Cardiac fibroblast (primary cell): ENCODE measurements around the gene SLC35F3.

Source experiments
- DNase-seq, 2 donors: peaks; one replicate each; pipeline versions ENCODE4 v3.0.0 to v3.0.0-alpha.2; 2010; ENCODE audit warnings: low read depth in 2 of 2
- H3K4me3 ChIP-seq, 2 donors: replicated peaks in 1 of 2; 1 replicate in 1 of 2; 2 replicates in 1 of 2; pipeline ENCODE4 v1.5.1; 2011; ENCODE audit warnings: low read depth in 2 of 2, low read length in 2 of 2, mild to moderate bottlenecking in 2 of 2, moderate library complexity in 1 of 2
- CTCF ChIP-seq: IDR thresholded peaks from one replicate; pipeline ENCODE4 v1.5.1; 2011; ENCODE audit warnings: low read depth, mild to moderate bottlenecking, low read length, inconsistent platforms

SLC35F3 gene

DNA sequence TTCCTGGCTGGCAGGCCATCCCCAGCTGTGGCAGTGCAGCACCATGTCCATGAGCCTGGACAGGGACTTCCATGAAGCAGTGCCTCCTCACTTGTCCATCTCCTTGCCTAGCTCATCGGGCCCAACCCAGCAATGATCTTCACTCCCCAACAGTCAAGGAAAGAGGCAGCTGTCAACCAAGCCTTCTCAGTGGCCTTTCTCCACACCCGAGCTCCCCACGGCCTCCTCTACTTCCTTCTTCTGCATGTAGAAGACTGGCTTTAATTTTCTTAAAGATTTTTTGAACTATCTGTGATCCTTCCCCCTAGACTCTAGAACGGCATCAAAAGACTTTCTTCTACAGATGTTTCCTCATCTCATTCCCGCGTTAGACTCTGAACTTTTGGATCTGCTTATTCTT is 403.2 kb downstream of the SLC35F3 start:
- DNase-seq = no peak
- no peak for TF ChIP-seq CTCF

DNA sequence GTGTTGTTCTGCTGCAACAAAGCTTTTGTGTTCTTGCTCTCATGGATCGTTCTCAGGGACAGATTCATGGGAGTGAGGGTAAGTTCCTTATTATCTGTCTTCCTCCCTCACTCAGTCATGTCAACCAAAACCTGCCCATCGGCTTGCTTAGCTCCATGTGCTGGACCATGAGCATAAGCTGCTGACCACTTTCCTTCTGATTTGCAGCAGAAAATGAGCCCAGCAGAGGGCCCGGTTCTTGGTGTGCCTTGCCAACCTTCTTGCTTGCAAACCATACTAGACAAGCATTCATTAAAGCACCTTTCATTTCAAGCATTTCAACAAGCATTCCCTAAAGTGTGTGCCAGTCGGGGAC is 404.7 kb downstream of the SLC35F3 start:
- no peak overlapping the region for H3K4me3 ChIP-seq
- no peak for DNase-seq
- no peak for TF ChIP-seq CTCF

More for the DNA sequence above, 403.2 kb downstream of the SLC35F3 start:
- H3K4me3 ChIP-seq = no peak overlapping the region

DNA sequence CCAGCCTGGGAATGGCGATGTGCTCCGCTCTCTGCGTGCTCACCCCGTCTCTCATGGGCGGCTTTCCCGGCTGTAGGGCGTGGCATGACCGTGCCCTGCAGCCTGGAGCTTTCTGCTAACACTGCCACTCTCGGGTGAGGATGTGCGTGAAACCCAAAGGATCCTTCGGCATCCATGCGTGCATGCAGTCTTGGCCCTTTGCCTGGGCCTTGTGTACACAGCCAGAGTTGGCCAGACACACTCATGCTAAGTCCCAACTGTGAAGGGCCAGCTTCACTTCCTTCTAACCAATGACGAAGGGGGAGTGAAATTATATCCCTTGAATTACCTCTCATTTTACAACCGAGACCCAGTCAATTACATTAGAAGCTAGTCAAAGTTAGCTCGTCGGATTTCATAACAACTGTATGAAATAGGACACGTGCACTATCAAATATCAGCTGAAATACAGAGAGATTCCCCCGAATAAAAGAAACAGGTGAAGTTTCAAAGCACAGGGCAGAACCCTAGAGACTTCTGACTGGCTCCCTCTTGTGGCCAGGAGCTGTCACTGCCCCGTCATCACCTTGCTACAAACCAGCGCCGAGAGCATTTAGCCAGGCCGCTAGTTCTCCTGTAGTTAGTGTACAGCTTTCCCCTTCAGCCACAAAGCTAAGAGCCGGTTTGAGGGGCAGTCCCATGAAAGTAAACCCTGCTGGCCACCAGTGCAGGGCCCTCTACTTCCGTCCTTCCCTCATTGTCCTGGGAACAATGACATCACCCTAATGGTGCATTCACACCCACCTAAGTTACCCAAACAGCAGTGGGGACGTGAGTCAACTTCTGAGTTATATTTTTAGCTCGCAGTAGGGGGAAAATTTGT is 405.4 kb downstream of the SLC35F3 start:
- peak; percentile 63 to 66 for DNase-seq
- H3K4me3 ChIP-seq = peak overlapping the region in 1 of 2 donors; percentile 9
- peak; percentile 95 for TF ChIP-seq CTCF

- peak overlapping the region in 1 of 2 donors; percentile 9 for H3K4me3 ChIP-seq
- DNase-seq = no peak
- no peak for TF ChIP-seq CTCF
Observed at GRCh38 chr1:234310460-234310817, 406.0 kb downstream of the SLC35F3 start.

DNA sequence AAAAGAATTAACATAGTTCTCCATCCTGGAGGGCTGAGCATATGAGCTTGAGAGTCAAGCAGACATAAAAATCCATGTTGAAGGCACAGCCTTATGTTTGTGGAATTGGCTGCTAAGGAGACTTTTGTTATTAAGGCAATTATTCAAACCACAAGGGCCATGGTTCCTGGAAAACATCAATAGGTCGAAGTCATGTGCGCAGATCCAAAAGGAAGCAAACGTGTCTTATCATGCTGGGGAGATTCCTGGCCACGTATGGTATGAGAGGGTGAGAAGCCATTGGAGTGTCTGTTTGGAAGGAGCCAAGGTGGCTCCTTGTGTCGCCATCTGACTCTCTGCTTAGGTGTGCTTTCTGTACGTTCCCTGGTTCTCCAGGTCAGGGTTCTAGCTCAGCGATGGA is 406.9 kb downstream of the SLC35F3 start:
- TF ChIP-seq CTCF = no peak
- no peak for DNase-seq
- no peak overlapping the region for H3K4me3 ChIP-seq

DNA sequence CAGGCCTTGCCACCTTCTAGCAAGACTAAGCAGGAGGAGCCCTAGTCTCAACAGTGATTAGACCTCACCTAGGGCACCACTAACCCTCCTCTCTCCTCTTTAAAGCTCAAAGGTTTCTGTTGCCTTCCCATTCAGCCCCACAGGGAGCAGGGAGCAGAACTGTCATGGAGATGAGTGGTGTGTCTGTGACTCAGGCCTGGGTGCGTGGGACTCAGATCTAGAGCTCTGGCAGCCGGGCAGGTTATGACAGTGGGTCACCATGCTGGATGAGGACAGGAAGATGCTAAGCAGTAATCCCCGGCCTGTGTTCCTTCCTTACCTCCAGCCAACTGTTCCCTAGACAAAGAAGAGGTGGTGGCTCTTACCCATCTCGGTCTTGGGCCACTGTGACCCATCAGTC is 408.7 kb downstream of the SLC35F3 start:
- H3K4me3 ChIP-seq = no peak overlapping the region
- TF ChIP-seq CTCF = no peak
- no peak for DNase-seq
